ENCODE measurements around the gene USP8. TPM values are rescaled to one million over a fixed set of nuclear protein-coding genes. Genes with fewer than 3 reads are reported as not detected.
A peak's percentile ranks its signal among the peaks of the same experiment; 100 is the strongest.
"Not testable (repeated sequence)": the region's sequence is repeated elsewhere in the genome, so short reads cannot be mapped to it uniquely, and the experiment has no call there.

USP8 gene
- 10 to 100 TPM; 43.2 to 73.4 (median 62.7) TPM for polyA plus RNA-seq (ENCODE audit: insufficient read depth in 1 of 5, insufficient read length in 5 of 5, low replicate concordance in 1 of 5)
- long read RNA-seq, donor 1, partial matches to known transcripts, result 0 of 2 reads
- long read RNA-seq, donor 1, other reads (novel, unspliced or antisense), result 0 of 2 reads
- long read RNA-seq, donor 2, result 0 reads
- long read RNA-seq, donor 3, partial matches to known transcripts, result 0 of 2 reads
- long read RNA-seq, donor 3, other reads (novel, unspliced or antisense), result 0 of 2 reads
- long read RNA-seq, donor 4, partial matches to known transcripts, result 0 of 2 reads
- long read RNA-seq, donor 4, other reads (novel, unspliced or antisense), result 0 of 2 reads
- long read RNA-seq, donor 5, full-length matches to known transcripts, result 2 of 2 reads
- long read RNA-seq, donor 5, partial matches to known transcripts, result 0 of 2 reads
- long read RNA-seq, donor 5, other reads (novel, unspliced or antisense), result 0 of 2 reads
- long read RNA-seq, donor 6, partial matches to known transcripts, result 0 of 3 reads
- long read RNA-seq, donor 6, other reads (novel, unspliced or antisense), result 0 of 3 reads
- long read RNA-seq, donor 7, full-length matches to known transcripts, result 4 of 4 reads
- long read RNA-seq, donor 7, partial matches to known transcripts, result 0 of 4 reads
- long read RNA-seq, donor 7, other reads (novel, unspliced or antisense), result 0 of 4 reads
- long read RNA-seq, donor 8, partial matches to known transcripts, result 0 of 1 reads
- long read RNA-seq, donor 8, other reads (novel, unspliced or antisense), result 0 of 1 reads

GRCh38 chr15:50424066-50424890, at the start of gene USP8:
Gene USP8 (plus strand): TSS chr15:50424405. CDS start chr15:50439074, 14,669 bp downstream.
- peak; percentile 98 to 99 for DNase-seq

- DNase-seq, result no peak
Measured at GRCh38 chr15:50377867-50378751, 46.1 kb upstream of the USP8 start.

- no peak for DNase-seq
Measured at GRCh38 chr15:50378776-50379175, 45.4 kb upstream of the USP8 start.

GRCh38 chr15:50379413-50379812, 44.8 kb upstream of the USP8 start:
- not testable (repeated sequence) for DNase-seq

- DNase-seq, result no peak
Measured at GRCh38 chr15:50380089-50380488, 44.1 kb upstream of the USP8 start.

- DNase-seq, result no peak
Measured at GRCh38 chr15:50381438-50381837, 42.8 kb upstream of the USP8 start.

GRCh38 chr15:50382408-50382807, 41.8 kb upstream of the USP8 start:
- not testable (repeated sequence) for DNase-seq

- no peak for DNase-seq
Measured at GRCh38 chr15:50390554-50391264, 33.5 kb upstream of the USP8 start.

- DNase-seq, result not testable (repeated sequence)
Measured at GRCh38 chr15:50391561-50391960, 32.6 kb upstream of the USP8 start.

- DNase-seq, result no peak
Measured at GRCh38 chr15:50411870-50412269, 12.3 kb upstream of the USP8 start.

GRCh38 chr15:50414624-50415023, 9.6 kb upstream of the USP8 start:
- DNase-seq, result no peak

GRCh38 chr15:50415752-50416404, 8.3 kb upstream of the USP8 start:
- DNase-seq, result no peak

GRCh38 chr15:50416890-50417289, 7.3 kb upstream of the USP8 start:
- no peak for DNase-seq

- DNase-seq, result no peak
Measured at GRCh38 chr15:50418041-50418583, 6.1 kb upstream of the USP8 start.

- DNase-seq, result no peak
Measured at GRCh38 chr15:50425219-50425618, 1.0 kb downstream of the USP8 start.

GRCh38 chr15:50425678-50426246, 1.6 kb downstream of the USP8 start:
- not testable (repeated sequence) for DNase-seq

- DNase-seq, result no peak
Measured at GRCh38 chr15:50426428-50426827, 2.2 kb downstream of the USP8 start.

- no peak for DNase-seq
Measured at GRCh38 chr15:50431204-50431603, 7.0 kb downstream of the USP8 start.

GRCh38 chr15:50432230-50432629, 8.0 kb downstream of the USP8 start:
- no peak for DNase-seq
